Stimulated activated CD4-positive, alpha-beta T cell treated with anti-CD3 and anti-CD28 coated beads, Interleukin-2, amount 100 ng/mL, for 48 hours (primary cell): ENCODE data around the gene LRP5.
"Not testable (repeated sequence)": the region's sequence is repeated elsewhere in the genome, so short reads cannot be mapped to it uniquely, and the experiment has no call there.

Experiments
- DNase-seq, 2 donors: peaks; one replicate each; pipeline ENCODE4 v3.0.0-alpha.2; 2020

LRP5 gene

DNA sequence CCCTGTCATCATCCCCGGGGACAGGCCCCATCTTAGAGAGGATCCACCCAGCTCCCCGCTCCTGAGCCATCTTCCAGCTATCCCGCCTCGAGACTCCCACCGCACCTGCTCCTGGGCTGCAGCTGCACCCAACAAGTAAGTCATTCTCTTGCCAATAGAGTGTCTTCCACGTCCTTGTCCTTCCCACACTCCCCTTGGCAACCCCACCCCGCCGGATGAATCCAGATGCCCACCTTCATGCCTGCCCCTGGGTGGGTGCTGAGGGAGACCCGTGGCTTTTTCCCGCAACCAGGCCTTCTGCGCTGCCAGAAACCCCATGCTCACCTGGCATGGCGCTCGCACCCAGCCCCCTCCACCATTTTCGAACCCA lies 29.5 kb upstream of the LRP5 start:
- DNase-seq, result no peak

DNA sequence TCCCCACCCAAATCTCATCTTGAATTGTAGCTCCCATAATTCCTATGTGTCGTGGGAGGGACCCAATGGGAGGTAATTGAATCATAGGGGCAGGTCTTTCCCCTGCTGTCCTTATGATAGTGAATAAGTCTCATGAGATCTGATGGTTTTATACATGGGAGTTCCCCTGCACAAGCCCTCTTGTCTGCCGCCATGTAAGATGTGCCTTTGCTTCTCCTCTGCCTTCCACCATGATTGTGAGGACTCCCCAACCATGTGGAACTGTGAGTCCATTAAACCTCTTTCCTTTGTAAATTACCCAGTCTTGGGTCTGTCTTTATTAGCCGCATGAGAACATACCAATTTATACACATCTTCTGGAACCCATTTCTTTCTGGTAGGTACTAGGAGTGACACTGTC lies 27.8 kb upstream of the LRP5 start:
- not testable (repeated sequence) for DNase-seq

DNA sequence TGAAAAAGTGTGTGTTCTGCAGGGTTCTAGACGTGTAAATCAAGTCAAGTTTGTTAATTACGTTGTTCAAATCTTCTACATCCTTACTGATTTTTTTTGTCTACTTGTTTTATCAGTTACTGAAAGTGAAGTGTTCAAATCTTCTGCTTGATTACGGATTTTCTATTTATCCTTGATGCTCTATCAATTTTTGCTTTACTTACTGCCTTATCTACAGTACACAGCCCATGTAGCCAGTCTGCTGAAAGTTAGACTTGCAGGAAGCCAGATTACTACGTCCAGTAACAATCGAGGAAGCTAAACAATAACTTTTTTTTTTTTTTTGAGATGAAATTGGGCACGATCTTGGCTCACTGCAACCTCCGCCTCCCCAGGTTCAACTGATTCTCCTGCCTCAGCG lies 25.0 kb upstream of the LRP5 start:
- no peak for DNase-seq

DNA sequence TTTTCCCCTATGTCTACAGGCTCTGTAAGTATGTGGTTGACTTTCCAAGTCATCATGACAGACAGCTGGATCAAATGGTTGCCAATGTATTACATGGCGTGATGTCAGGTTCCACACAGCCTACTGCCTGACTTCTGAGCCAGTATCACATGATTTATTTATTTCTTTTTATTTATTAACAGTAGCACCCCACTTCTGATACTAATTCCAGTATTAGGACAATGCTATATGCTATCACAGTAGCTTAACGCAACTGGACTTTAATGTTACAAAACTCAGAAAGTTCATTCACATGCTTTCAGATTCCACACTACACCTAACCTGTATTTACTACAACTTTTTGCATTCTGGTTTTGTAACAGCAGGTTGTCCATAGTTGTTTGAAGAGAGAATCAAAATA lies 22.9 kb upstream of the LRP5 start:
- no peak for DNase-seq

DNA sequence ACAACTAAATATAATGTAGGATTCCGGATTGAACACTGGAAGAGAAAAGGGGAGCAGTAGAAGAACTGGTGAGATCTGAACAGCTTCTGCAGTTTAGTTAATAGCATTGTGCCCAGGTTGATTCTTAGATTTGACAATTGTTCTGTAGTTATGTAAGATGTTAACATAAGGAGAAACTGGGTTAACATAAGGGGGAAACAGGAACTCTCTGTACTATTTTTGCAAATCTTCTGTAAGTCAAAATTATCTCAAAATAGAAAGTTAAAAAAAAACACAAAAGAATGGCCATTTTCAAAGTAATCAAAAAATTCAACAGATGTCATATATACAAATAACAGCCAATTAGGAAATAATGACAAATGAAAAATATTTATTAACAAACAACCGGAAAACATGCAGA lies 18.7 kb upstream of the LRP5 start:
- DNase-seq, result no peak

DNA sequence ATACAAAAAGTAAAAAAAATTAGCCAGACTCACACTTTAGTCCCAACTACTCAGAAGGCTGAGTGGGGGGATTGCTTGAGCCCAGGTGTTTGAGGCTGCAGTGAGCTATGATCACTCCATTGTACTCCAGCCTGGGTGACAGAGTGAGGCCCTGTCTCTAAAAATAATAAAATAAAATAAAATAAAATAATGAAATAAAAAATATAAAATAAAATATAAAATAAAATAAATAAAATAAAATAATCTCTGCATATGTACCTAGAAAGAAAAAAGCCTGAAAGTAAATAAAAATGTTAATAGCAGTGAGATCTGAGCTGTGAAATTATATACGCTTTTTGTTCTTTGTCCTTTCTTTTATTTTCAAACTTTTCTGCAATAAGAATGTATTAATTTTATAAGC lies 17.1 kb upstream of the LRP5 start:
- no peak for DNase-seq

DNA sequence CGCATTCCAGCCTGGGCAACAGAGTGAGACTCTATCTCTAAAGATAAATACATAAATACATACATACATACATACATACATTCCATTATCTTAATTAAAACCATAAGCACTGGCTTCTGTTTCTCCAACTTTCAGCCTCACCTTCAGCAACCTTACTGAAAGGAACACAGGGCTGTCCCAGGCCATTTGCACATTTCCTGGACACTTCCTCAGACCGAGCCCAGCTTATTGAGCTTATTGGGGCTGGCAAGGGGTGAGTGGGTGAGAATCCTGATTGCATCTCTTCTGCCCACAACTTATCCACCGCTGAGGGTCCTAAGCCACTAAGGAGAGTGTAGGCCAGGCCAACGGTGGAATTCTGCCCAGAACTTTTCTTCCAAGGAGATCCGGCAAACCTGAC lies 16.5 kb upstream of the LRP5 start:
- DNase-seq, result no peak

DNA sequence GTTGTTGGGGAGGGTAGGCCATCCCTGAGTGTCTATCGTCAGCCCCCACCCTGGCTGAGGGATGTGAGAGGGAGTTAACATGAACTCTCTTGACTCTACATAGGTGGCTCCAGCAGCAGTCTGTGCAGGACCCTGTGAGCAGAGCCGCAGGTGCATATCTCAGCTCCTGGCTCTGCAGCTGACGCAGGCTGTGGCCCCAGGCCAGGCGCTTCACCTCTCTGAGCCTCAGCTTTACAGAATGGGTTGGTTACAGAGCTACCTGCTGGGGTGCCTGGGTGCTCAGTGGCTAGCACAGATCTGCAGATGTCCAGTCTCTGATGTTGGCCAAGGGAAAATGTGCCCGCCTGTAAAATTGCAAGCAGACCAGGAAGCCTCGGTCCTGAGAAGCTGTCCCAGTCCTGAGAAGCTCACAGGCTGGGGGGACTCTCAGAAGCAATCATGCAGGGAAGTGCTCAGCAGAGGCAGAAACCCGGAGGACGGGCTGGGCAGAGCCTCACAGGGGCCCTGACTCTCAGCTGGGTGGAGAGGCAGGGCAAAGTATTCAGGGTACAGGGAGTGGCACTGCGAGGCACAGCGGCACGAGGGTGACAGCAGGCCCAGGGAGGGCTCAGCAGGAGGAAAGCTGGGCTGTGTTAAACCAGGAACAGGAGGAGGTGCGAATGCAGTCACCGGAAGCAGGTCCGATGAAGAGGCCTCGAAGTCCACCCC lies 15.9 kb upstream of the LRP5 start:
- no peak for DNase-seq

DNA sequence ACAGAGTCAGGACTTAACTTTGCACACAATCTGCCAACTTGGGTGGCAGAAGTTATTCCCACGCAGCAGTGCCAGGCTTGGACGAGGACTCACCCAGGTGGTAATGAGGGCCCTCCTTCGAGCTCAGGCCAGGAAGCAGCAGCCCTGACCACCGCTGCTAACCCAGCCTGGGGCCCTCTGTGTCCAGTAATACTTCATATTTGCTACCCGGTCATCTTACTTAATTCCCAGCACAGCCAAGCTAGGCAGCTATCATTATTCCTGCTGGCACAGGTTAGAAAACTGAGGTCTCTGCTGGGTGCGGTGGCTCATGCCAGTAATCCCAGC lies 15.4 kb upstream of the LRP5 start:
- DNase-seq, result no peak

DNA sequence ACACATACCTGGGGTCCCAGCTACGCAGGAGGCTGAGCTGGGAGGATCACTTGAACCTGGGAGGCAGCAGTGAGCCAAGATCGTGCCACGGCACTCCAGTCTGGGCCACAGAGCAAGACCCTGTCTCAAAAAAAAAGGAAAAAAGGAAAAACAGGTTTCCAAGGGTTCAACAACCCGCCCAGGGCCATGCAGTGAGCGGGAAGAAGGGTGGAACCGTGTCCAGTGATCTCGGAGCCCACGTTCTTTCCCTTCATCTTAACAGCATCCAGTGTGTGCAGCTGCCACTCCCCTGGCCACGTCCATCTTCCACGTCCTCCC lies 14.9 kb upstream of the LRP5 start:
- no peak for DNase-seq

DNA sequence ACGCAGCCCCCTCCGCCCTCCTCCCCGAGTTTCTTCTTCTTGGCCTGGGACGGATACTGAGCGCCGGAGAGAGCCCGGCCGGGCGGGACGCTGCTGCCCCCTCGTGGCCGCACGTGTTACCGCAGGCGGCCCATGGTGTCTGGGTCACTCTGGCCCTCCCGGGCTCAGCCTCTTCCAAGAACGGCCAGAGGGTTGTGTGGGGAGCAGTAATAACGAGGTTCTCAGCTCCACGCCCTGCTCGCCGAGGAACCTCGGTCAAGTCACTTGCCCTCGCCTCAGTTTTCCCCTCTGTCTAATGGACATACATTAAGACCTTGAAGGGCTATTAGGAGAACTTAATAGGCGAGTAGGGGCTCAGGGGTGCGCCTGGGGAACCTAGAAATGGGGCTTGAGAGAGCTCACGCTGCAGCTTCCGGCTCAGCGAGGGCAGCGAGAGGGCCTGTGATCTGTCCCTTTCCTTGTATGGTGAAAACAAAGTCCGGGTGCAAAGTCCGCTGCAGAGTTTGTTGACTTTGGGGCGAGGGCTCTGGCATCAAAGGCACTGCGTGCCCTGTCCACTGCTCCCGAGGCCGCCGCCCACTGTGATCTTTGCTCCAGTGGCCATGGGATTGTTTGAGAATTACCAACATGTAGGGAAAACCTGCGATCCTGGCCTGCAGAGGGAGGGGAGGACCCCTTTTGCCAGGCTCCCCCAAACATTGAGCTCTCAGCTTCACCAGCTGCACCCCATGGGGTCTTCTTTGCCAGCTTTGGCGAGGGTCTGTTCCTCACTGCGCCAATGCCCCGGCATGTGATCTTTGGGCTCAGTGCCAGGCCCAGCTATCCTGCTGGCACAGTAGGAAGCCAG lies 14.4 kb upstream of the LRP5 start:
- DNase-seq, result peak; percentile 76 to 81

DNA sequence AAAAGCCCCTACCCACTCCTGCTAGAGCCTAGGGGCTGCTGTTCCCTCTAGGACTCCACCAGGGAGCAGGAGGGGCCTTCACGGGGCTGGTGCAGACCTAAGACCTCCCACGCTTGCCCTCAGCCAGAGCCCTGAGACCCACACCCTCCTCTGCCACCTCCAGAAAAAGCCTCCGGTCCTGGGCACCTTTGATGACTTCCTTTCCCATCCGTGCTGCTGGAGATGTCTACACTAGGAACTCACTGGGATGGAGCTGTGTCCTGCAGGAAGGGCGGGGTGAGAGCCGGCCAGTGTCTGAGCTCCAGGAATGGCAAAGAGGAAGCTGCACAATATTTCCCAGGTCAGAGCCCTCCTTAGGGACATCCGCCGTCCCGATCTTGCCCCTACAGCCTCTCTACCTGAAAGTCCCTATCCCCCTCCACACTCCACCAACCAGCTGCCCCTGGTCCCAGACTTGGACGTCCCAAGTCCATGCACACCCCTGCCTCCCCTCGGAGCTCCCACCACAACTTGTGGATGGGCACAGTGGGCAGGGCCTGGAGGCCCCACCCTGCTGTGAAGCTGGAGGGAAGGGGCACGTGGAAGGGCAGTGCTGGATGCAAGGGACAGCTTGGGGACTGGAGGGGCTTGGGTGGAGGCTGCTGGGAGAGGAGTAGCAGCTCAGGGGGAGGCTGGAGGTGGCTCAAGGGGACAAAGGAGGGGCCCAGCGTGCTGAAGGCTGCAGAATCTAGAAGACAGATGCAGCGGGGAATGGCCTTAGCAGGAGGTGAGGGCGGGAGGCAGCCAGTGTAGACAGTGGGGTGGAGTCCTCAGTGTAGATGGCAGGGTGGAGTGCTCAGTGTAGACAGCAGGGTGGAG lies 13.5 kb upstream of the LRP5 start:
- DNase-seq, result no peak

DNA sequence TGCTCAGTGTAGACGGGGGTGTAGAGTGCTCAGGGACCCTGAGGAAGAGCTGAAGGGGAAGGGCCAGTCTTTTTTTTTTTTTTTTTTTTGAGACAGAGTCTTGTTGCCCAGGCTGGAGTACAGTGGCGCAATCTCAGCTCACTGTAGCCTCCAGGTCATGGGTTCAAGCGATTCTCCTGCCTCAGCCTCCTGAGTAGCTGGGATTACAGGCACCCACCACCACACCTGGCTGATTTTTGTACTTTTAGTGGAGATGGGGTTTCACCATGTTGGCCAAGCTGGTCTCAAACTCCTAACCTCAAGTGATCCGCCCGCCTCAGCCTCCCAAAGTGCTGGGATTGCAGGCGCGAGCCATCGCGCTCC lies 12.9 kb upstream of the LRP5 start:
- DNase-seq, result not testable (repeated sequence)

DNA sequence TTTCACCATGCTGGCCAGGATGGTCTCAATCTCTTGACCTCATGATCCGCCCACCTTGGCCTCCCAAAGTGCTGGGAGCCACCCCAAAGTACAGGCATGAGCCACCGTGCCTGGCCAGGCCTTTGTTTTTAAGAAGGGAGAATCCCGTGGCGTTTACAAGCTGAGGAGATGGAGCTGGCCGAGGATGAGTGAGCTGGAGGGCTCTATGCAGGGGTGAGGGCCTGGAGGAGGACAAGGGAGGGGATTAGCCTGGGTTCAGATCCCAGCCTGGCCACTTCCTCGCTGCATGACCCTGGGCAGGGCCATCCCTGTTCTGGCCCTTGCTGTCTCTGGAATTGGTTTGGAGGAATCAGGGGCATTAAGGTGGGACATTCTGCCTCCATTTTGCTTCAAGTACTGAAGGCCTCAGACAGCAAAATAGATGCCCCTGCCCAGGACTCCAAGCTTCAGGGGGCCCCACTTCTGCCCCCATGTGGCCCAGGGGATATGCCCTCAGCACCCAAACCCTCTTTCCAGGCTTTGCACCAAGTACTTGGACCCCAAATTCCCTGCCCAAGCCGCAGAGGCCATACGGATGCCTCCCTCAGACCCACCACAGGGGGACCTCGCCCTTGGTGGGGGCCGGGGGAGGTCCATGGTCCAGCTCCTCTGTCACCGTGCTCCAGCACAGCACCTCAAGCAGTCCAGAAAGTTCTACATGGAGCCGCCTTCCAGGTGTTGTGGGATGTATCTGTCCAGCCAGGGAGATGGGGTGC lies 12.1 kb upstream of the LRP5 start:
- DNase-seq, result no peak

DNA sequence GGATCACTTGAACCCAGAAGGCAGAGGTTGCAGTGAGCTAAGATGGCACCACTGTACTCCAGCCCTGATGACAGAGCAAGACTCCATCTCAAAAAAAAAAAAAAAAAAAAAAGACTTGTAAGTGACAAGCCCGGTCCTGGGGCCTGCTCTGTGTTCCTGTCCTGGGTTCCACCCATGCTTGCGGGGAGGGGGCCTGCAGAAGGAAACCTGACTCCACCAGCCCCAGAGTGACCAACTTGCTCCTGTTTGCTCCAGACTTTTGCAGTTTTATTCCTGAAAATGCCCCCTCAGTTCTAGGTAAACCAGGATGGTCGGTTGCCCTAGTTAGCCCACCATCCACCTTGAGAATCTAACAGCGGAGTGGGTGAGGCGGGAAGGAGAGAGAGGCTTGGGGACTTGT lies 10.1 kb upstream of the LRP5 start:
- no peak for DNase-seq

DNA sequence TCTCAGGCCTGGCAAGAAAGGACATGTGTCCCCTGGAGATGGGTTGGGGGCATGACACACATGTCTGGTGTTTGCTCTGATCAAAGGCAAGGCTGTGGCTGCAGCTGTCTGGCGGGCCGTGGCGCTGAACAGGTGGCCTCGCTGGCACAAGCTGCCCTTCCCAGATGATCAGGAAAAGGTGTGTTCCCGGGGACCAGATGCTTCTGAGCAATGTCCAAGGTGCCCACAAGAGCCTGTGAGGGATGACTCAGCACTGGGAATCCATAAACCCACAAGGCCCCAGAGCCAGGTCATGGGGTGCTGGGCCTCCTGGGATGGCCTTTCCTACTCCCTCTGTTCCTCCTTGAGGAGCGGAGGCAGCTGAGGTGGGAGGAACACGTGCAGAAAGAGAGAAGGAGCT lies 9.7 kb upstream of the LRP5 start:
- DNase-seq, result no peak

DNA sequence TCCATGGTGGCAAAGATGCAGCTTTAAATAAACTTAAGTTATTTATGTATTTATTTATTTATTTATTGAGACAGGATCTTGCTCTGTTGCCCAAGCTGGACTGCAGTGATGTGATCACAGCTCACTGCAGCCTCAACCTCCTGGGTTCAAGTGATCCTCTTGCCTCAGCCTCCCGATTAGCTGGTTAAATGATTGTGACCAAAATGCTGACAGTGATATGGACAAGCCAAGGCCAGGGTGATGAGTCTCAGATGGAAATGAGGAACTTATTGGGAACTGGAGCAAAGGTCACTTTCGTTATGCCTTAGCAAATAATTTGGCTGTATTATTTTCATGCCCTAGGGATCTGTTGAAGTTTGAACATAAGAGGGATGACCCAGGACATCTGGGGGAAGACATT lies 9.3 kb upstream of the LRP5 start:
- no peak for DNase-seq

DNA sequence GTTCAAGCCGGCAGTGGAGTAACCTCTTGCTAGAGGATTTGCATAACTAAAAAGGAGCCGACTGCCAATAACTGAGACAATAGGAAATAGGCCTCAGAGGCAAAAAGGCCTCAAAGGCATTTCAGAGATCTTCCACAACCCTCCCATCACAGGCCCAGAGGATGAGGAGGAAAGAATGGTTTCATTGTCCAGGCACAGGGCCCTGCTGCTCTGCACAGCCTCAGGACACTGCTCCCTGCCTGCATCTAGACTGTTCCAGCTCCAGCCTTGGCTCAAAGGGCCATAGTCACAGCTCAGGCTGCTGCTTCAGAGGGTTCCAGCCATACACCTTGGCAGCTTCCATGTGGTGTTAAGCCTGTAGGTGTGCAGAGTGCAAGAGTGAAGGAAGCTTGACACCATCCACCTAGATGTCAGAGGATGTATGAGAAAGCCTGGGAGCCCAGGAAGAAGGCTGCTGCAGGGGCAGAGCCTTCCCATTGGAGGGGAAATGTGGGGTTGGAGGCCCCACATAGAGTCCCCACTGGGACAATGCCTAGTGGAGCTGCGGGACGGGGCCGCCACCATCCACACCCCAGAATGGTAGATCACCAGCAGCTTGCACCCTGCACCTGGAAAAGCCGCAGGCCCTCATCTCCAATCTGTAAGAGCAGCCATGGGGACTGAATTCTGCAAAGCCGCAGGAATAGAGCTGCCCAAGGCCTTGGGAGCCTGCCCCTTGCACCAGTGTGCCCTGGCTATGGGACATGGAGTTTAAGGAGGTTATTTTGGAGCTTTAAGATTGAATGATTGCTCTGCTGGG lies 8.2 kb upstream of the LRP5 start:
- DNase-seq, result no peak

DNA sequence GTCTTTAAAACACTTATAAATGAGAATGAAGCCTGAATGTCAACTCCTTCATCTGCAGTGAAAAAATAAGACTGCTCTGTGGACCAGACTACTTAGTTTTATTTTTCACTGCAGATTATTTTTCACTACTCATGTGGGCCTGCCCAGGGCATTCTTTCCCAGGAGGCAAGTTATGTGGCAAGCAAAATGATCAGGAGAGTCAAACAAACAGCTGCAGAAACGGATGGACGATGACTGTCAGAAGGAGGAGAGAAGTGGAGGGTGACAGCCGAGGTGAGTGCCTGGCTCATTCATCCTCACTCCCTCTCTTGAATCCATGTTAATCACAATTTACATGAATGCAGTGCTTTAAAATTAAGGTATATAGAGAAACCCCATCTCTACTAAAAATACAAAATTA lies 5.8 kb upstream of the LRP5 start:
- DNase-seq, result no peak

DNA sequence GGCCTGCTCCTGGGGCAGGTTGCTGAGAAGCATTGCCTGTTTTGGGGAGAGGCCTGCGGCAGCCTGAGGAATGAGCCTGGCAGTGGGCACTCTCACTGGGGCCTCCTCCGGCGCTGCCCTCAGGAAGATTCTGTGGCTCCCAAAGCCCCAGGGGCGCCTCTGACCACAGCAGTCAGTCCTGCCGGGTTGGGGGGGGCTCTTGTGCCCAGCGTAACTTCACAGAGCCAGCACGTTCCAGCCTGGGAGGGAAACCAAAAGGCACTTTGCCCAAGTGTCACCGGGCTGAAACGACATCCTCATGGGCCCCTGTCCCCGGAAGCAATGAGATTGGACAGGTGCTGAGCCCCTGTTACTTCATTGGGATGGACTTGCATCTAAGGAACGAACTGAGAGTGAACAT lies 4.3 kb upstream of the LRP5 start:
- DNase-seq, result no peak

DNA sequence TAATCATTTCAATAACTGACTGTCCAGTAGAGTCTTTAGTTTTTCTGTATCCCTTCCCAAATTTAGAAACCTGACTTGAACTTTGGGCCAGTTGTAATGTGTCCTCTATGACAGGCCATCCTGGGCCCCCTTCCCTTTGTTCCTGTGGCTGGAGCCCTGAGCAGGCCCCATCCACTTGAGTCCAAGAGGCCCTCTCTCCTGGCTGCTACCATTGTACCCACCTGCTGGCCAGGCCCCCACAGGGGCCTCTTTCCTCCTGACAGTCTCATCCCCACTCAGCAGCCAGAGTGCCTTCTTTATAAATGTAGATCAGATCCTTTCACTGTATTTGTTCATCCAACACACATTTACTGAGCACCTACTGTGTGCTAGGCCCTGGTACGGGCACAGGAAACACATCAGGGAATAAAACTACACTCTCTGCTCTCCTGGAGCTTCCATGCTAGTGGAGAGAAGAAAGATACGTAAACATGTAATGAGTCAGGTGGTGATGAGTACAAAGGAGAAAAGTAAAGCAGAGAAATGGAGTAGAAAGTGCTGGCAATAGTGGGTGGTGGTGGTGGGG lies 2.7 kb upstream of the LRP5 start:
- DNase-seq, result no peak
